Activated CD8-positive, alpha-beta memory T cell treated with anti-CD3 and anti-CD28 coated beads, Interleukin-2, amount 50 U/mL, for 24 hours (primary cell): Measurements from ENCODE around the gene SMIM44.

Experiments
- DNase-seq: peaks from one replicate; pipeline ENCODE4 v3.0.0-alpha.2; 2020; ENCODE audit errors: extremely low read depth

The SMIM44 gene

DNA sequence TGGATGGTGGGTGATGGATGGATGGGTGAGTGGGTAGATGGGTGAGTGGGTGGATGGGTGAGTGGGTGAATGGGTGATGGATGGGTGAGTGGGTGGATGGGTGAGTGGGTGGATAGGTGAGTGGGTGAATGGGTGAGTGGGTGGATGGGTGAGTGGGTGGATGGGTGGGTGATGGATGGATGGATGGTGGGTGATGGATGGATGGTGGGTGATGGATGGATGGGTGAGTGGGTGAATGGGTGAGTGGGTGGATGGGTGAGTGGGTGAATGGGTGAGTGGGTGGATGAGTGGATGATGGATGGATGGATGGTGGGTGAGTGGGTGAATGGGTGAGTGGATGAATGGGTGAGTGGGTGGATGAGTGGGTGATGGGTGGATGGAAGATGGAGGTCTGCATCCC lies 5.7 kb downstream of the SMIM44 start:
- DNase-seq, result no peak

DNA sequence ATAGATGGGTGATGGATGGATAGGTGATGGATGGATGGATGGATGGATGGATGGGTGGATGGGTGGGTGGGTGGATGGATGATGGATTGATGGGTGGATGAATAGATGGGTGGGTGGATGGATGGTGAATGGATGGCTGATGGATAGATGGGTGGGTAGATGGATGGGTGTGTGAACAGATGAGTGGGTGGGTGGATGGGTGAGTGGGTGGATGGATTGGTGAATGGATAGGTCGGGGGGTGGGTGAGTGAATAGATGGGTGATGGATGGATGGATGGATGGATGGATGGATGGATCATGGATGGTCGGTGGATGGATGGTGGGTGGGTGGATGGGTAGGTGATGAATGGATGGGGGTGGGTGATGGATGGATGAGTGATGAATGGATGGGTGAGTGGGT lies 6.4 kb downstream of the SMIM44 start:
- DNase-seq, result no peak

DNA sequence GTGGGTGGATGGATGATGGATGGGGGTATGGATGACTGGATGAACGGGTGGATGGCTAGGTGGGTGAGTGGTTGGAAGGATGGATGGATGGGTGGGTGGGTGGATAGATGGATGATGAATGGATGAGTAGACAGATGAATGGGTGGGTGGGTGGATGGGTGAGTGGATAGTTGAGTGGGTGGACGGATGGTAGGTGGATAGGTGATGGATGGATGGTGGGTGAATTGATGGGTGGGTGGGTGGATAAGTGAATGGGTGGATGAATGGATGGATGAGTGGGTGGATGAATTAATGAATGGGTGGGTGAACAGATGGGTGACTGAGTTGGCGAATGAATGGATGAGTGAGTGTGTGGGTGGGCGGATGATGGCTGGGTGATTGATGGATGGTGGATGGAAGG lies 7.8 kb downstream of the SMIM44 start:
- no peak for DNase-seq

DNA sequence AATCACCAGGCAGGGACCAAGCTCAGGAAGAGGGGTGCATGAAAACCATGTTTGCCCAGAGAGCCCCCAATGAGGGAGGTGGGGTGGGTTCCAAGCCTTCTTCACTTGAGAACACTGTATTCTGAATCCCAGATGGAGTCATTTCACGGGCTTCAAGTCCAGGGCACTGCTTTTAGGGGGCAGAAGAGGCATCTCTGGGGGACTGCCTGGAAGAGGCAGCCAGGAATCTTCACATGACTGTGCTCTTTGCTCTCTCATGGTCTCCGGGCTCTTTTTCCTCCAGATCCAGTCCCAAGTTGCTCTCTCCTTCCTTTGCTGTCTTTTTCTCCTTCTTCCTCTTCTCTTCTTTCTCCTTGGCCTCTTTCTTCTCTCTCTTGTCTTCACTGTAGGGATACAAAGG lies 8.6 kb downstream of the SMIM44 start:
- DNase-seq, result no peak

DNA sequence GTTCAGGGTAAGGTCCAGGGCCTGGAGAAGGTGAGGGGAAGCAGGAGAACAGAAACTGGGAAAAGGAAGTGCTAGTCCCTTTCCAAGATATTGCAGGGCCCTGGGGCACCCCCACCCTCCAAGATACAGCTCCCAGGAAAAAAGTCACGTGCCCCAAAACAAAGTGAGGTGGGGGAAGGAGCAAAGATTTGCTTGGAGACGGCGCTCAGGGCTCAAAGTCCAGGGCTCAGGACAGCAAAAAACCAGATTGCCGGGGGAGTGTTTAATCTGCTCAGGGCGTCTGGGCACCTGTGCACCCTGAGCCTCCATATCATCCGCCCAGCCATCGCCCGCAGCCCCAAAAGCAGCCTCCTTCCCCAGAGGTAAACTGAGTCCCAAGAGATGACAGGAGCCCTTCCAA lies 9.2 kb downstream of the SMIM44 start:
- no peak for DNase-seq

DNA sequence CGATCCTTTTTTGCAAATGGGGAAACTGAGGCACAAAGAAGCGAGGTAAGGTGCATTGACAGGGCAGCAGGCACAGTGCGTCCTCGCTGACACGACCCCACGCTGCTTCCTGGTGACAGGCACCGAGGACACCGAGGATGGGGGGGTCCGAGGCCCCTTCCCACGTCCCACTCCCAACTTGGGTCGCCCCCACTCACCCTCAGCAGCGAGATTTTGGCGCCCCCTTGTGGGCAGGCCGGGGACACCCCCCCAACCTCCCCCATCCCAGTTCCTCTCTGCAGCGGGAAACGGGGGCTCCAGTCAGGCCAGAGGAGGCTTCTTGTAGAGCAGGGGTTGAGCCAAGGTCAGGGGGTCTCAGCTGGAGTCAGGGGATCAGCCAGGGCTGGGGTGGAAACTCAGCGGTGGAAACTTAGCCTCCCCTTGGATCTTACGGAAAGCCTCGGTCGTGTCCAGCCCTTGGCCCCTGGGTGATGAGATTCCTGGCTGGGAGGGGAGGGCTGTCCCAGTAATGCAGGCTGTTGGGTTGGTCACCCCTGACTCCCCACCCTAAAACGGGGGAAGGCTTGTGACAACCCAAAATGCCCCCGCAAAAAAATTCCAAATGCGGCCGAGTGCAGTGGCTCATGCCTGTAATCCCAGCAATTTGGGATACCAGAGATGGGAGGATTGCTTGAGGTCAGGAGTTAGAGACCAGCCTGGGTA lies 11.1 kb downstream of the SMIM44 start:
- DNase-seq, result no peak

DNA sequence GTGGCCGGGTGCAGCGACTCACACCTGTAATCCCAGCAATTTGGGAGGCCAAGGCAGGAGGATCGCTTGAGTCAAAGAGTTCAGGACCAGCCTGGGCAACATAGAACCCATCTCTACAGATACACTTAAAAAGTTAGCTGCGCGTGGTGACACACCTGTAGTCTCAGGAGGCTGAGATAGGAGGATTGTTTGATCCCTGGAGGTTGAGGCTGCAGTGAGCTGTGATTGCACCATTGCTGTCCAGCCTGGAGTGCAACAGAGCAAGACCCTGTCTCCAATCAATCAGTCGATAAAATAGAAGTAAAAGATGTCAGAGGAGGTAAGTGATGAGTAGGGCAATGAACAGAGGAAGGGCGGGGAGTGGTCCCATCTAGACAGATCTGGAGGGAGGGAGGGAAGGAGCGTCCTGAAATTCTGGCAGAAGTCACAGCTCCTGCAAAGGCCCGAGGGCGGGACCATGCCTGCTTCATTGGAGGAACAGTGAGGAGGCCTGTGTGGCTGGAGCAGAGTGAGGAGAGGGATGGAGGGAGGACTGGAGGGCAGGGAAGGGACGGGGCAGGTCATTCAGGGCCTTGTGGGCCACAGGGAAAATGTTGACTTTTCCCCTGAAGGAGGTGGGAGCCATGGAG lies 12.6 kb downstream of the SMIM44 start:
- no peak for DNase-seq

DNA sequence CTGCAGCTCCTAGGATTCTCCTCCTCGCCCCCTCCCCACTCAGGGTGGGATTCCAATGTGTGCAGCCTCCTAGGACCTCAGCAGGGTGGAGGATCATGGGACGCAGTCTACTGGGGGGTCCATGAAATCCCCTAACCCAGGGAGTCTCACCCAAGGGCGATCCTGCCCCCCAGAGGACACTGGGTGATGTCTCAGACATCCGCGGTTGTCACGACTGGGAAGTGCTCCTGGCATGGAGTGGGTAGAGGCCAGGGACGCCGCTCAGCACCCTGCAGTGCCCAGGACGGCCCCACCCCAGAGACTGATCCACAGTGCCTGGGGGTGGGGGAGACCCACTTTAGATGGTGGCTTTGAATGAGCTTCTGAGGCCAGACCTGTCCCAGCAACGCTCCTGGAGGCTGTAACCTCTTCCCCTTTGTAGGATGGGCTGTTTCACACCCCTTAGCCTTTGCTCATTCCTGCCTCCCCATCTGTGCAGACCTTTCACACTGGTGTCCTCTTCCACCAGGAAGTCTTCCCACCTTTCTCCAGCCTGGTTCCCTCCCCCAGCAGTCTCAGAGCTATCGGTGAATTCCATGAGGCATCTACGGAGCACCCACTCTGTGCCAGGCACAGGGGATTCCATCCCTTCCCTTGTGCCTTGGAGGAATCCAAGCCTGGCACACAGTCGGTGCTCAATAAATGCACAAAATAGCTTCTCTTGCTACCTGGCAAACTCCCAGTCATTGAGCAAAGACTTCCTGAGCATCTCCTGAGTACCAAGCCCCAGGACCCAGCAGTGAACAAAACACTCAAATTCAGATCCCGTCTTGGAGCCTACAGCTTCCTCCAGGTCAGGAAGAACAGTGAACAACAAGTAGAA lies 13.4 kb downstream of the SMIM44 start:
- DNase-seq, result no peak

DNA sequence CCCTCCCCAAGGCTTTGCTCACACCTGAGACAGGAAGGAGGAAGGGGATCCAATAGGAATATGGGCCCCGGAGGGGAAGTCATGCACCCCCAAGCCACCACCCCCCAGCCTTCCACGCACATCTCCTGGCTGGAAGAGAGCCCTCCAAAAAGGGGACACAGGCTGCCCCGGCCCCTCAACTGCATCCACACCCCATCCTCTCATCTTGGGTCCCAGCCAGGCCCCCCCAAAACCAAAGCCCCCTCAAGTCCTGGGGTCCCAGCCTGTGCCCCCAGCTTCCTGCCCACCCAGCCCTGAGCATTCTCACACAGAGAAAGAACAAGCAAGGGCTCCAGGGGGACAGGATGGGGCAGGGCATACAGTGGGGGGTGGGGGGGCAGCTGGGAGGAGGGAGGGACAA lies 15.0 kb downstream of the SMIM44 start:
- no peak for DNase-seq

DNA sequence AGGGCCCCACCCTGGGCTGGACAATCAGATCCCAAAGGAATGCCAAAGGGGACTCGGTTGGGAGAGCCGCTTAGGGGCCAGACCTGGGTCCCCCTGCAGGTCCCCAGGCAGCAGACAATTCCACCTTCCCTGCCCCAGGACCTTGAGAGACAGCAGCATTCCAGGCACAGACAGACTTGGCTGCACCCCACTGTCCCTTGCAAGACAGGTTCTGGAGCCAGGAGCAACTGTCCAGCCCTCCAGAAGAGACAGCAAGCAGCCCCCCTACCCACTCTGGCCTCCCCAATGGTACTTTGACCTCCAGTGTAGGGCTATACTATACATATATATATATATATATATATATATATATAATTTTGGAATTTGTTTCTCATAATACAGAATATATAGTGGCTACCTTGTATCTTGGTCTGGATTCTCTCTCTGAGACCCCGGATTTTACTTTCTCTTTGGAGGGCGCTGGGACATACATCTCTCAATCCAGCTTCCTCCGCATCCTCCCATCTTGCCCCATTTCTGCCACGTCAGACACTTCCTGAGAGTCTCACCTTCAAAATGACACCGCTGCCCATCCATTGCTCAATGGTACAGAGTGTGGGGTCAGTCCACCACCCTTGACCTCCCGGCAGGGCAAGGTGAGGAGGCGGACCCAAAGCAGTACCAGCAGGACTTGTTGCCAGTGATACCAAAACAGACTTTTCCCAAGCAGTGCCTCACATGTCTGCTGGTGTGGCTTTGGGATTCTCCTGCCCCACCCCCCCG lies 15.6 kb downstream of the SMIM44 start:
- no peak for DNase-seq

DNA sequence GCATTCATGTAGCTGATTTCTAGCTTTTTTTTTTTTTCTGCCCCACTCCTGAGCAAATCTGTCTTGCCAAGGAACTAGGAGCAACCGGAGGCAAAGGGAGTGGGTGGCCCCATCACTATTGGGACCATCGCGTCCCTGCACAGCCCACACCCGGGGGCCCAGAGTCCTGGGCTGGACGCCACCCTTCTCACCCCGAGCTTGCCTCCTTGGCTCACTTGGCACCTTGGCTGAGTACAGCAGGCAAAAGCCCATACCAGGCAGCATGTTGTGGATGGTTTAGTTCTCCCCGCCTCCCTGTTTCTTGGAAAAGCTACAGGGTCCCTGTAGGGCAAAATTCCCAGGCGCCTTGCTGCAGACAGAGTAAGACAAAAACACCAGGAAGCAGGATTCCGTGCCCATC lies 16.6 kb downstream of the SMIM44 start:
- DNase-seq, result no peak

DNA sequence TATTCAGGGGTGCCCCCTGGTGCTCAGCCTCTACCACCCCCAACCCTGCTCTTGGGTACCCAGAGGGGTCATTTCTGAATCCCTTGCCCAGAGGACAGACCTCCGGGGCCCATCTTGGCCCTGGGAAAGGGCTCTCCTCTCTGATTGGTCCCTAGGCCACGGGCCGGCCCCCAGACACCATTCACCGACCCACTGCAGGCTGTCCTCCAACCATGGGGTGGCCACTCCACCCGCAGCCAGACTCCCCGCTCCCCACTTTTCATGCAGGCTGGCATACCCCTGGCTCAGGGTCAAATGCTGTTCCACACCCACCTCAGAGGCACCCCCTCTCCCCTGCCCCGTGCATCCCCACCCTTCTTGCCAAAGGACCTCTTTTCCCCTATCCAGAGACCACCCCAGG lies 17.7 kb downstream of the SMIM44 start:
- DNase-seq, result no peak

DNA sequence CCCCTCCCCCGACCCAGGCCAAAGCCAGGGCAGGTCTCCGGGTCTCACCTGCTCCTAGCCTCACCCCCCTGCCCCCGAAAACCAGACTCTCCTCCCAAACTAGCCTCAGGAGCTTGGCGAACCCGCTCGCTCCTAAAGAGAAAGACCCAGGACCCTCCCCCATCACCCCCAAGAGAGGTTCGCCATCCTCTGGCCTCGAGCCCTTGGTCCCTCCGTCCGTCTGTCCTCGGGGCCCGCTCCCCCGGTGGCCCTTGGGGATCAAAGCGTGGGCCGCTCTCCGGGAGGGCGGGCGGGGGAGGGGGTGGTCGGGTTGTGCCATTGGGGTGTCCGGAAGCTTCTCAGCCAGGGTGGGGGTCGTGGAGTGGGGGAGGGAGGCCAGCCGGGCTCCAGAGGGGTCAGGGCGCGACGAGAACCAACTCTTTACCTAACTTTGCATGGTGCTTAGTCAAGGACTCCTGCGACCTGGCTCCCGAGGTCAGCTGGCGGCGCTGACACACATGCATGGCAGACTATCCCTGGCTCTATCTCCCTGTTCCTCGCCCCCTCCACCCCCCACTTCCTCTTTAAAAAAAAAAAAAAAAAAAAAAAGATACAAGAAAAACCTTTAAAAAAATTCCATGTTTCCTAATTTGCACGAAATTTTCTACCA lies 18.5 kb downstream of the SMIM44 start:
- DNase-seq, result no peak

DNA sequence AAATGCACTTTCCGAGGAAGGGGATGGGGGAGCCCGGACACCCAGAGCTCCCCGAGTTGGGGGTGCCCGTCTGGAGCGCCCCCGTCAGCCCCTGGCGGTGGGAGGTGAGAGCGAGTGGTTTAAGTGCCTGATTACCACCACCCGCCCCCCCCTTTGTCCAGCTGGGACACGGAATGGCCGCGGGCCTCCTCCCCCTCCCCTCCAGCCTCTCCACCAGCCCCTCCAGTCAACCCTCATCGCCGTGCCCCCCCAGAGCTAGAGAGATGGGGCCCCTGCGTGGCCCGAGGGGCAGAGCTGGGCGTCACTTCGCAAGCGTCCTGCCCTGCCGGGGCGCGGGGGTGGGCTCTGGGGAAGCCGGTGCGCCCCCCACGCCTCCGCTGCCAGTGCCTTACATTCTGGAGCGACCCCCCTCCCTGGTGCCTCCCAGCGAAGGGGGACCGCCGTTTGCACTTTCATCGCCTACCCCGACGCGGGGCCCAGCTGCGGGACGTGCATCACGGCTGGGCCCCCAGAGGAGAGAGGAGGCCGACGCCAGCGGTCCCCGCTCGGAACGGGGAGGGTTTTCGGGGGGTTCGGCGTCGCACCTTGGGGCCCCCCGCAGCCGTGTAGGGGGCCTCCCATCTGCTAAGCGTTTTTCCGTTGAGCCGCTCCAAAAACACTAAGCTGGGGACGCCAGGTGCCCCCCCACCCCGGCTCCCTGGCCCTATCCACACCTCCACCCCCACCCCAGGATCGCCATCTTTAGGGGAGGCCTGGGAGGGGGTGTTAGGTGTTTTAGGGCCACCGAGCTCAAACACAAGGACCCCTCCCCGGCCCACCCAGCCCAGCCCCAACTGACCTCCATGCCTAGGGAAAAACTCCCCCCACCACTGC lies 19.3 kb downstream of the SMIM44 start:
- no peak for DNase-seq

DNA sequence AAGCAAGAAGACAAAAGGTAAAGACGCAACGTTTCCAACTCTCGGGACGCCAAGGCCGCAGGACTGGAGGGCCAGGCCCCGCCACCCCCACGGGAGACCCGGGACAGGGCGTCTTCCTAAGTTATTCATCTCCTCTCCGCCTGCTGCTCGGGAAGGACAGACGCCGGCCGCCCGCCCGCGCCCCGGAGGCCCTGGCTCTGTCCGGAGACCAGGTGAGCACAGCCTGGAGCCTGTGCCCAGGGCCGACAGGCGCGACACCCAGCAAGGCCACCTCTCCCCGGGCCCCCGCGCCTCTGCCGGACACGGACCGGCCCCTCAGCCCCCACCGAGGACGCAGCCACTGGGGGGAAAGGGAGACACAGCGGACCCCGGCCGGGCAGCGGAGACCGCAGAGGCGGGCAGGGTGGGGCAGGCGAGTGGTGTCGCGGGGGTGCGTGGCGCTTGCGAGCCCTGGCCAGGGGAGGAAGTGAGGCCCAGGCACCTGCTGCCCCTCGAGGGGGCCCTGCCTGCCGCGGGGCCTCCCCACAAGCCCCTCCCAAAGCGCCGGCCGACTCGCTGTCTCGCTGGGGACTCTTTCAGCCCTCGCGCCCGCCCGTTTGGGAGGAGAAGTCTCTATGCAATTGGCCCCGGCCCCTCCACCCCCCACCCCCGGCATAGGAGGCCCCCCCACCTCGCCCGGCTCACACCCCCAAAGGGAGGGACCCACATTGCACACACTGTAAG lies 20.1 kb downstream of the SMIM44 start:
- DNase-seq, result no peak

DNA sequence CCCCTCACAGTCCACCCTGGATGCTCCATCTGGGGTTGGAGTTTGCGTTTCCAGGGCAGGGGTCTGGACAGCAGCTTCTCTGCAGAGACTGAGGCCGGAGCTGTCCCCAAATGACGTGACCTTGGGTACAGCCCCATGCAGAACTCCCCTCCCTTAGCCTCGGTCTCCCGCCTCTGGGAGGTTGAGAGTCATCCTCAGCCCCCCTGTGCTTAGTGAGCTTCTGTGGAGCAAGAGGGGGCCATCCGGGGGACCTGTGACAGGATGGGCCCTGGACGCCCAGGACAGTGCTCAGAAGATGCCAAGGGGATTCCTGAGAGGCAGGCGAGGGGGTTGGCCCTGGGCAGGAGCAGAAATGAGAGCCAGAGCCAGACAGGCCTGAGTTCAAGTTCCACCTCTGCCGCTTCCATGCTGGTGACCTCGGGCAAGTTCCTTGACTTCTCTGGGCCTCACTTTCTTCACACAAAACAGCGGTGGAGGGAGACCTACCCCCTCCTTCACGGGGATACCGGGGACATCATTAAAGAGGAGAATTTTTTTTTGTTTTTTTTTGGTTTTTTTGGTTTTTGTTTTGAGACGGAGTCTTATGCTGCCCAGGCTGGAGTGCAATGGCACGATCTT lies 23.2 kb downstream of the SMIM44 start:
- DNase-seq, result no peak

DNA sequence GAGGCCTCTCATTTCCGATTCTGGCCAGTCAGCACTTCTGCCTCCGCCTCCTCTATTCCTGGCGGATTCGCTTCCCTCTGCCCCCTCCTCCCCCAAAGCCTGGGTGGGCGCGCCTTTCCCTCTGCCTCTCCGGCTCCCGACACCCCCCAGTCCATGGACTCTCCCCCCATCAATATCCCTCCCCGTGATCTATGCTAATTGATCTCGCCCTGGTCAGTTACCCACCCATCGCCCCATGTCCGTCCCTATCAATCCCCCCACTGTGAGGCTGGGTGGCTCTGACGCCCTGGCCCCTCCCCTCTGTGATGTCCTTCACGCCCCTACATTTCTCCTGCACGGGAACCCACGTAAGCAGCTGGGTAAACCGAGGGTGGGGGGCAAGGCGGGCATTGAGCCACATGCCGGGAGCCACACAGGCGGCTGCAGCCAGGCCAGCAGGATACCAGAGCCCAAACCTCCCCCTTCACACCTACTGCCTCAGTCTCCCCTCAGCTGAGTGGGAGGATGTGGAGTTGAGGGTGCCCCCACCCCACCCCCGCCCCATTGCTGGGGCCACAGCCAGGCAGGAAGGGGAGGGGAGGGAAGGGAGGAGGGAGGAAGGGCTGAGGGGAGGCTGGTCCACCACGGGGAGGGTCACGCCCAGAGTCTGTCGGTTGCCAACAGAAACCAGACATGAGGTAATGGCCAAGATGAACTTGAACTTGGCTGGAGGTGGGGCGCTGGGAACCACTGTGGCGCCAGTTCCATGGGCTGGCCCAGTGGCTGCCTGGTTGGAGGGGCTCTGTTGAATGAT lies 24.0 kb downstream of the SMIM44 start:
- DNase-seq, result no peak

DNA sequence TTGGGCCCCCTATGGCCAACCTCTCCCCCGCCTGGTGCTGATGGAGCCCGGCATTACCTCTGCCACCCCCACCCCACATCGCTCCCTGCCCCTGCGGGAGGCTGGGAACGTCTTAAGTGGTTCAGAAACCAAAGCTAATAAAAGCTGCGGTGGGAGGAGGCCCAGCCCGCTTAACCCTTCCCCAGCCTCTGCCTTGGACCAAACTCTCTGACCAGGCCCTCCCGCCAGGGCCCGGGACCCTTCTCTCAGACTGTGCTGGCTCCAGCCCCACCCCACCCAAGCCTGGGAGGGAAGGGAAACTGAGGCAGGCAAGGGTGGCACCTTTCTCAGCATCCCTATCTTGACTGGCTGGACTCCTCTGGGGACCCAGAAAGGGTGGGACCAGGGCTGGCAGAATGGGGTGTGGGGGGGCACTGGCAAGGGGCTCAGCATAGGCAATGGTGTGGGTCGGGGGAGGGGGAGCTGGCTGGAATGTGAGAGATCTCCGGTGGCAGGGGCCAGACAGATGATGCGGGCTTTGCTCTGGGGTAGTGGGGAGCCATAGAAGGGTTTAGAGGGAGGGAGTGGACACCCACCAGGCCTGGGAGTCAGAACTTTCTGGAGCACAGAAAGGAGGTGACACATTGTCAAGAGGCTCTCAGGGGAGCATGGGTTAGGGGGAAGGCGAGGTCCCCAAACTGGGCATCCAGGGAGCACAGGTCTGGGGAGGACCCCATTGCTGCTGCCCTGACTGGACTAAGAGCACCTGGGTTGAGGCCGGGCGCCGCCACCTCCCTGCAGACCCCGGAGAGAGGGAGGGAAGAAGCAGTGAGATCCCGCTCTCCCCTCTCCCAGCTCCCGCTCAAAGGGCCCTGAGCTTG lies 24.8 kb downstream of the SMIM44 start:
- no peak for DNase-seq
